GDM1 (cell line): ENCODE results near the gene FAH.
"Not testable (repeated sequence)": the region's sequence is repeated elsewhere in the genome, so short reads cannot be mapped to it uniquely, and the experiment has no call there.

Source experiments
- DNase-seq: peaks from one replicate; lab custom pipeline; 2025; lab: John Stamatoyannopoulos, UW

Gene FAH

GRCh38 chr15:80152896-80153876 lies at the start of gene FAH:
Gene FAH, plus strand, starts transcription at chr15:80152999. Its CDS starts 56 bp downstream, at chr15:80153055.
- peak; percentile 43 for DNase-seq

- no peak for DNase-seq
These were observed 47.6 kb upstream of the FAH start for GRCh38 chr15:80105193-80105592.

GRCh38 chr15:80105595-80105994 lies 47.2 kb upstream of the FAH start:
- DNase-seq = no peak

GRCh38 chr15:80106051-80106450 lies 46.7 kb upstream of the FAH start:
- DNase-seq = no peak

GRCh38 chr15:80107204-80107603 lies 45.6 kb upstream of the FAH start:
- DNase-seq = no peak

GRCh38 chr15:80107774-80108173 lies 45.0 kb upstream of the FAH start:
- DNase-seq = no peak

- DNase-seq = no peak
These were observed 43.4 kb upstream of the FAH start for GRCh38 chr15:80109388-80109787.

- no peak for DNase-seq
These were observed 41.9 kb upstream of the FAH start for GRCh38 chr15:80110920-80111319.

- no peak for DNase-seq
These were observed 38.7 kb upstream of the FAH start for GRCh38 chr15:80114114-80114513.

GRCh38 chr15:80115021-80115420 lies 37.8 kb upstream of the FAH start:
- DNase-seq = no peak

- DNase-seq = no peak
These were observed 33.8 kb upstream of the FAH start for GRCh38 chr15:80118956-80119355.

GRCh38 chr15:80120636-80121035 lies 32.2 kb upstream of the FAH start:
- DNase-seq = no peak

- DNase-seq = no peak
These were observed 31.3 kb upstream of the FAH start for GRCh38 chr15:80121546-80121945.

- DNase-seq = no peak
These were observed 29.8 kb upstream of the FAH start for GRCh38 chr15:80123034-80123433.

GRCh38 chr15:80127253-80127652 lies 25.5 kb upstream of the FAH start:
- not testable (repeated sequence) for DNase-seq

GRCh38 chr15:80127911-80128310 lies 24.9 kb upstream of the FAH start:
- DNase-seq = no peak

GRCh38 chr15:80132382-80132781 lies 20.4 kb upstream of the FAH start:
- no peak for DNase-seq

- DNase-seq = no peak
These were observed 15.9 kb upstream of the FAH start for GRCh38 chr15:80136854-80137253.

- DNase-seq = no peak
These were observed 13.8 kb upstream of the FAH start for GRCh38 chr15:80138961-80139360.

GRCh38 chr15:80140909-80141308 lies 11.9 kb upstream of the FAH start:
- DNase-seq = no peak

GRCh38 chr15:80141916-80142598 lies 10.7 kb upstream of the FAH start:
- DNase-seq = no peak

GRCh38 chr15:80142646-80143045 lies 10.2 kb upstream of the FAH start:
- DNase-seq = no peak

- DNase-seq = no peak
These were observed 1.7 kb upstream of the FAH start for GRCh38 chr15:80151148-80151547.
